ENCODE data around the gene LRRN3. TPM values are rescaled to one million over a fixed set of nuclear protein-coding genes. Genes with fewer than 3 reads are reported as not detected.

Gene LRRN3
- total and polyA plus RNA-seq, 2 donors (not counting 1 experiment from before 2014, with no cell fraction given): 1.8 to 3.9 TPM

GRCh38 chr7:111159426-111159825 lies 68.5 kb downstream of the LRRN3 start:
- Histone ChIP-seq H3K9me3 (ENCODE audit: control insufficient read depth, insufficient read depth, low read depth, low read length) (no peaks in the 10 kb centered on the region), H3K4me2 (ENCODE audit: extremely low read depth, insufficient read depth, low read length) (no peak overlapping the region), H3K27ac (ENCODE audit: insufficient read depth, low read length) (no peak overlapping the region), H3K36me3 (ENCODE audit: control insufficient read depth, insufficient read depth, low read length) (no peaks in the 10 kb centered on the region), H4K20me1 (ENCODE audit: control insufficient read depth, extremely low read depth, insufficient read depth, low read length) (no peaks in the 10 kb centered on the region), H3K4me3 (replicated peaks in 1 of 4; ENCODE audit: control extremely low read depth in 1 of 4, insufficient read depth in 1 of 4, low read depth in 3 of 4, low read length in 4 of 4) (no peak overlapping the region), H3K27me3 (ENCODE audit: control insufficient read depth, insufficient read depth, low read length) (no peaks in the 10 kb centered on the region), H2AFZ (ENCODE audit: low read length) (no peak overlapping the region), H3K4me1 (ENCODE audit: control insufficient read depth, extremely low read depth, insufficient read depth, low read length) (no peaks in the 10 kb centered on the region), H3K9ac (ENCODE audit: insufficient read depth, low read length) (no peak overlapping the region), H3K79me2 (ENCODE audit: control insufficient read depth, insufficient read depth, low read length) (no peaks in the 10 kb centered on the region)
- DNase-seq (ENCODE audit: low read depth in 2 of 2): peak; percentile 22 to 66
- TF ChIP-seq EZH2 (IDR thresholded peaks at IDR 0.05; ENCODE audit: low read length, missing control alignments): no peak
- no peak for TF ChIP-seq CTCF (conservative IDR thresholded peaks at IDR 0.05 in 1 of 2, IDR thresholded peaks at IDR 0.05 in 1 of 2; ENCODE audit: low read depth in 1 of 2, low read length in 2 of 2)

- Histone ChIP-seq H2AFZ (ENCODE audit: low read length) (no peak overlapping the region), H4K20me1 (ENCODE audit: control insufficient read depth, extremely low read depth, insufficient read depth, low read length) (no peaks in the 10 kb centered on the region), H3K9me3 (ENCODE audit: control insufficient read depth, insufficient read depth, low read depth, low read length) (no peaks in the 10 kb centered on the region), H3K79me2 (ENCODE audit: control insufficient read depth, insufficient read depth, low read length) (no peaks in the 10 kb centered on the region), H3K4me3 (replicated peaks in 1 of 4; ENCODE audit: control extremely low read depth in 1 of 4, insufficient read depth in 1 of 4, low read depth in 3 of 4, low read length in 4 of 4) (no peak overlapping the region), H3K36me3 (ENCODE audit: control insufficient read depth, insufficient read depth, low read length) (no peaks in the 10 kb centered on the region), H3K4me2 (ENCODE audit: extremely low read depth, insufficient read depth, low read length) (no peak overlapping the region), H3K27ac (ENCODE audit: insufficient read depth, low read length) (no peak overlapping the region), H3K4me1 (ENCODE audit: control insufficient read depth, extremely low read depth, insufficient read depth, low read length) (no peaks in the 10 kb centered on the region), H3K9ac (ENCODE audit: insufficient read depth, low read length) (no peak overlapping the region), H3K27me3 (ENCODE audit: control insufficient read depth, insufficient read depth, low read length) (no peaks in the 10 kb centered on the region)
- DNase-seq (ENCODE audit: low read depth in 2 of 2): no peak
- TF ChIP-seq CTCF (conservative IDR thresholded peaks at IDR 0.05 in 1 of 2, IDR thresholded peaks at IDR 0.05 in 1 of 2; ENCODE audit: low read depth in 1 of 2, low read length in 2 of 2) (no peak), EZH2 (IDR thresholded peaks at IDR 0.05; ENCODE audit: low read length, missing control alignments) (no peak)
Measured at GRCh38 chr7:111160297-111160696, 69.4 kb downstream of the LRRN3 start.

GRCh38 chr7:111162692-111163091 lies 71.8 kb downstream of the LRRN3 start:
- Histone ChIP-seq H3K27me3 (ENCODE audit: control insufficient read depth, insufficient read depth, low read length) (no peaks in the 10 kb centered on the region), H3K4me3 (replicated peaks in 1 of 4; ENCODE audit: control extremely low read depth in 1 of 4, insufficient read depth in 1 of 4, low read depth in 3 of 4, low read length in 4 of 4) (no peak overlapping the region), H3K4me2 (ENCODE audit: extremely low read depth, insufficient read depth, low read length) (no peak overlapping the region), H3K4me1 (ENCODE audit: control insufficient read depth, extremely low read depth, insufficient read depth, low read length) (no peaks in the 10 kb centered on the region), H2AFZ (ENCODE audit: low read length) (no peak overlapping the region), H4K20me1 (ENCODE audit: control insufficient read depth, extremely low read depth, insufficient read depth, low read length) (no peaks in the 10 kb centered on the region), H3K79me2 (ENCODE audit: control insufficient read depth, insufficient read depth, low read length) (no peaks in the 10 kb centered on the region), H3K9ac (ENCODE audit: insufficient read depth, low read length) (no peak overlapping the region), H3K27ac (ENCODE audit: insufficient read depth, low read length) (no peak overlapping the region), H3K9me3 (ENCODE audit: control insufficient read depth, insufficient read depth, low read depth, low read length) (no peaks in the 10 kb centered on the region), H3K36me3 (ENCODE audit: control insufficient read depth, insufficient read depth, low read length) (no peaks in the 10 kb centered on the region)
- DNase-seq (ENCODE audit: low read depth in 2 of 2): peak in 1 of 2 donors; percentile 50
- TF ChIP-seq CTCF (conservative IDR thresholded peaks at IDR 0.05 in 1 of 2, IDR thresholded peaks at IDR 0.05 in 1 of 2; ENCODE audit: low read depth in 1 of 2, low read length in 2 of 2) (no peak), EZH2 (IDR thresholded peaks at IDR 0.05; ENCODE audit: low read length, missing control alignments) (no peak)

Data from fibroblast of lung (primary cell).